GM23248 (cell line): ENCODE data around the gene FXYD5. TPM values are rescaled to one million over a fixed set of nuclear protein-coding genes. Genes with fewer than 3 reads are reported as not detected.

ENCODE experiments used
- DNase-seq: peaks from one replicate; pipeline ENCODE4 v3.0.0-alpha.2; 2015
- H2AFZ ChIP-seq: fragments of 200-600 bp; sonication (generic); 2 replicates; pipeline ENCODE4 v1.6.1; 2016; ENCODE audit warnings: antibody characterized with exemption
- H3F3A ChIP-seq: fragments of 200-600 bp; sonication (generic); 2 replicates; pipeline ENCODE4 v1.6.1; 2016; ENCODE audit warnings: mild to moderate bottlenecking, antibody characterized with exemption, mixed run types; ENCODE audit not compliant: insufficient read depth
- H3K27ac ChIP-seq: fragments of 200-600 bp; sonication (generic); 2 replicates; pipeline ENCODE4 v1.5.1; 2016; ENCODE audit warnings: mild to moderate bottlenecking
- H3K27me3 ChIP-seq: fragments of 200-600 bp; sonication (generic); replicated peaks from 2 replicates; pipeline ENCODE4 v1.6.1; 2016; ENCODE audit warnings: mild to moderate bottlenecking; ENCODE audit not compliant: insufficient read depth
- H3K36me3 ChIP-seq: fragments of 200-600 bp; sonication (generic); 2 replicates; pipeline ENCODE4 v1.6.1; 2016; ENCODE audit warnings: low read depth, mild to moderate bottlenecking
- H3K4me1 ChIP-seq: fragments of 200-600 bp; sonication (generic); 2 replicates; pipeline ENCODE4 v1.6.1; 2016; ENCODE audit warnings: mild to moderate bottlenecking; ENCODE audit not compliant: insufficient read depth
- H3K4me2 ChIP-seq: fragments of 200-600 bp; sonication (generic); one replicate; pipeline ENCODE4 v1.6.1; 2016; ENCODE audit warnings: mild to moderate bottlenecking; ENCODE audit not compliant: unreplicated experiment
- H3K4me3 ChIP-seq: fragments of 200-600 bp; sonication (generic); 2 replicates; pipeline ENCODE4 v1.5.1; 2016; ENCODE audit warnings: mild to moderate bottlenecking
- H3K79me2 ChIP-seq: fragments of 200-600 bp; sonication (generic); 2 replicates; pipeline ENCODE4 v1.6.1; 2016; ENCODE audit warnings: mild to moderate bottlenecking; ENCODE audit not compliant: insufficient read depth
- H3K9ac ChIP-seq: fragments of 200-600 bp; sonication (generic); 2 replicates; pipeline ENCODE4 v1.6.1; 2016; ENCODE audit warnings: mild to moderate bottlenecking
- H3K9me2 ChIP-seq: fragments of 200-600 bp; sonication (generic); 2 replicates; pipeline ENCODE4 v1.6.1; 2016; ENCODE audit warnings: mixed run types, mild to moderate bottlenecking, moderate library complexity; ENCODE audit not compliant: insufficient read depth
- H3K9me3 ChIP-seq: fragments of 200-600 bp; sonication (generic); one replicate; pipeline ENCODE4 v1.6.1; 2017; ENCODE audit warnings: low read depth
- H4K20me1 ChIP-seq: fragments of 200-600 bp; sonication (generic); 2 replicates; pipeline ENCODE4 v1.6.0; 2016; ENCODE audit not compliant: insufficient read depth
- EZH2 ChIP-seq: fragments of 200-600 bp; sonication (generic); IDR thresholded peaks from 2 replicates; pipeline ENCODE4 v1.6.1; 2018; ENCODE audit warnings: antibody characterized with exemption, mild to moderate bottlenecking; ENCODE audit not compliant: insufficient read depth, poor library complexity, severe bottlenecking
- EZH2phosphoT487 ChIP-seq: fragments of 200-600 bp; sonication (generic); IDR thresholded peaks from 2 replicates; pipeline ENCODE4 v1.6.1; 2018; ENCODE audit warnings: antibody characterized with exemption, moderate library complexity, mild to moderate bottlenecking, low read depth; ENCODE audit not compliant: insufficient read depth
- WGBS, 2 experiments: methylation state at CpG; one replicate each; pipeline ENCODE4 v1.1.6; 2015 to 2017; ENCODE audit warnings: low lambda C conversion rate in 2 of 2, low coverage in 1 of 2; ENCODE audit errors: missing lambda C conversion rate in 2 of 2; 5-methylcytosine and 5-hydroxymethylcytosine counted together
- in situ Hi-C: fragments of 300-500 bp; cut with MboI; formaldehyde crosslinking; loops from 2 replicates; pipeline ENCODE4 v1.15.0; 2020
- polyA plus RNA-seq: library from polyadenylated mRNA; unstranded; fragments of >200 nt; fragmentation: Nextera tagmentation; extraction: Ambion mirVana; gene quantifications from 2 replicates; pipeline ENCODE4 v1.2.1, GENCODE V29; 2016
- total RNA-seq: library from RNA; depleted of rRNA; stranded (reverse); fragments of >200 nt; shearing (Covaris generic); gene quantifications from 2 replicates; pipeline ENCODE4 v1.2.3, GENCODE V29; 2014

Gene FXYD5
- total and polyA plus RNA-seq, 2 experiments from 2014 or later, result 233 to 496 TPM

GRCh38 chr19:35165200-35166058, 10.9 kb downstream of the FXYD5 start:
- no peaks in the 10 kb centered on the region for H3K9me3 ChIP-seq
- no peaks in the 10 kb centered on the region for H3F3A ChIP-seq
- no peak overlapping the region for H3K27ac ChIP-seq
- H2AFZ ChIP-seq, result no peak overlapping the region
- no peaks in the 10 kb centered on the region for H3K27me3 ChIP-seq
- H3K9ac ChIP-seq, result no peak overlapping the region
- no peak for DNase-seq
- H3K79me2 ChIP-seq, result peaks cover 12% of the 10 kb centered on the region
- no peaks in the 10 kb centered on the region for H4K20me1 ChIP-seq
- in situ Hi-C loops, result no loop called here
- peaks cover 6% of the 10 kb centered on the region for H3K4me1 ChIP-seq
- peaks cover 57% of the 10 kb centered on the region for H3K36me3 ChIP-seq
- WGBS, 2 experiments, result 61 to 63% methylated on average over 5 of the region's 5 CpGs
- H3K4me3 ChIP-seq, result no peak overlapping the region
- TF ChIP-seq EZH2phosphoT487 (no peak), EZH2 (no peak)
- H3K4me2 ChIP-seq, result no peak overlapping the region
- no peaks in the 10 kb centered on the region for H3K9me2 ChIP-seq

DNA sequence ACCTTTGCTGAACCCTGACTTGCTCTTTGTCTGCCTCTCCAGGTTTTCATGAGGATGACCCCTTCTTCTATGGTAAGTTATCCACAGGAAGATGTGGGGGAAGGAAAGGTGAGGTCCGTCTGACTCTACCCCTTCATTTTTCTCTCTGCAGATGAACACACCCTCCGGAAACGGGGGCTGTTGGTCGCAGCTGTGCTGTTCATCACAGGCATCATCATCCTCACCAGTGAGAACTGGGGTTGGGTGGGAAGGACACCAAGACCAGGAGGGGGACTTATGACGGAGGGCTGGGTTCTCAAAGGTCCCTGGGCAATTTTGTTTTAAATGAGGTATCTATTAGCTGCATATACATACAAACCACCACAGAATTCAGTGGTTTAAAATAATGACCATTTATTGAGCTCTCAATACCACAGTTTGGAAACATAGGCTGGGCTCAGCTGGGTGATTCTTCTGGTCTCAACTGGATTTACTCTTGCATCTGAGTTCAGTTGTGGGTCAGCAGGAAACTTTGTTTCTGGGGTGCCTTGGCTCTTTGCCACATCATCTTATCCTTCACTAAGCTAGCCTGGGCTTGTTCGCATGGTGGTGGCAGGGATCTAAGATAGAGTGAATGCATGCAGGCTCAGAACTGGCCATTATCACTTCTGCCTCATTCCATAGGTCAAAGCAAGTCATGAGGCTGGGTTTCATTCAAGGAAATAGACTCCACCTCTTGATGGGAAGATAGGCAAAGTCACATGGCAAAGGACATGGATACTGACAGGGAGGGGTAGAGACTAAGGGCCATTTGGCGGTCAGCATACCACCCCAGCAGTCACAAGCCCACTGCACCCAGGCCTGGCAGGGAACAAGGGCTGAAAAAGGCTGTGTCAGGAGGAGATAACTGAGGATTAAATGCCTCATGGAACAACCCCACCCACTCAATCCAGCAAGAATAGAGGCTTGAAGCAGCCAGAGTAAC, 11.8 kb downstream of the FXYD5 start:
- TF ChIP-seq EZH2phosphoT487, result no peak
- TF ChIP-seq EZH2, result no peak
- no peak overlapping the region for H3K27ac ChIP-seq
- no peak overlapping the region for H2AFZ ChIP-seq
- H3K36me3 ChIP-seq, result peaks cover 48% of the 10 kb centered on the region
- H3F3A ChIP-seq, result no peaks in the 10 kb centered on the region
- 92 to 95% methylated on average over 7 of the region's 7 CpGs for WGBS, 2 experiments
- no peaks in the 10 kb centered on the region for H3K9me2 ChIP-seq
- in situ Hi-C loops, result no loop called here
- H3K9ac ChIP-seq, result no peak overlapping the region
- peaks cover 6% of the 10 kb centered on the region for H3K4me1 ChIP-seq
- no peaks in the 10 kb centered on the region for H3K9me3 ChIP-seq
- H3K27me3 ChIP-seq, result no peaks in the 10 kb centered on the region
- H3K4me2 ChIP-seq, result no peak overlapping the region
- H4K20me1 ChIP-seq, result no peaks in the 10 kb centered on the region
- no peak overlapping the region for H3K4me3 ChIP-seq
- no peak for DNase-seq
- H3K79me2 ChIP-seq, result peaks cover 6% of the 10 kb centered on the region; the same call in 1 of the 2 replicates

DNA sequence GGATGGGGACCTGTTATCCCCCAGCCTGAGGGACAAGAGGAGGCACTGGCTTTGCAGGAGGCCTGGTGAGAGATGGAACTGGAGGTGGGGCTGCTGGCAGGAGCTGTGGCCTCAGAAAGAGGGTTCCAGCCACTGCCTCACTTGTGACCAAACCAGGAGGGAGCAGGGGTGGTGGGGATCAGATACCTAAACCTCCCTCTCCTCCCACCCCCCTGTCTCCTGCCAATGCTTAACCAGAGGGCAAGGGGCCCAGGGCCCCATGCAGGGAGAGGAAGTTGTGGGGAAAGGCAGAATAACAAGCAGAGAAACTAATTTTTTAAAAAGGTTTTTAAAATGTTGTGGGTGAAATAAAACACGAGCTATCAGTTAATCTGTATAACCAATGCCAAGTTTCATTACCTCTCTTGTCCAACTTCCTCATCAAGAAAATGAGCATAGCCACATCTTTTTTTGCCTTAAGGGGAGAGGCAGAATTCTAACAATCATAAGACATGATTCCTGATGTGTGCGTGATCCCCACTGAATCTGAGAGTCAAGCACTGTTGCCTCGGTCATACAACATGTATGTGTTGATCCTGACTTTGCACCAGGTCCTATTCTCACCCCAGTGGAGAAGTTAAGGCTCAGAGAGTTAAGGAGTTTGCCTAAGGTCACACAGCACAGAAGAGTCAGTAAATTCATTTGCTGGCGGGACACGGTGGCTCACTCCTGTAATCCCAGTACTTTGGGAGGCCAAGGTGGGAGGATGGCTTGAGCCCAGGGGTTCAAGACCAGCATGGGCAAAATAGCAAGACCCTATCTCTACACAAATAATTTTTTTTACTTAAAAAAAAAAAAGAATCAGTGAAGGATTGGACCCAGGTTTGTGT, 12.9 kb downstream of the FXYD5 start:
- no peak overlapping the region for H3K9ac ChIP-seq
- H3K36me3 ChIP-seq, result peaks cover 37% of the 10 kb centered on the region

More for the DNA sequence above, 12.9 kb downstream of the FXYD5 start:
- Histone ChIP-seq H3K9me2 (no peaks in the 10 kb centered on the region), H3K4me3 (no peak overlapping the region), H4K20me1 (no peaks in the 10 kb centered on the region), H3K4me2 (no peak overlapping the region), H3K27ac (no peak overlapping the region), H3K27me3 (no peaks in the 10 kb centered on the region), H2AFZ (no peak overlapping the region), H3K4me1 (peaks cover 6% of the 10 kb centered on the region), H3K9me3 (no peaks in the 10 kb centered on the region), H3K79me2 (peaks cover under 1% of the 10 kb centered on the region; the same call in 1 of the 2 replicates), H3F3A (0 out of 2 replicates have a peak, but pooled peaks cover 4% of the 10 kb centered on the region)
- TF ChIP-seq EZH2phosphoT487 (no peak), EZH2 (no peak)
- 89 to 90% methylated on average over 5 of the region's 5 CpGs for WGBS, 2 experiments
- no peak for DNase-seq
- in situ Hi-C loops, result no loop called here
